Smooth muscle cell of the brain vasculature (primary cell): ENCODE results near the gene ATXN10.
"Not testable (repeated sequence)": the region's sequence is repeated elsewhere in the genome, so short reads cannot be mapped to it uniquely, and the experiment has no call there.

Experiments
- DNase-seq: peaks from one replicate; pipeline ENCODE4 v3.0.0-alpha.2; 2012; ENCODE audit warnings: low read depth, low spot score

ATXN10 gene

DNA sequence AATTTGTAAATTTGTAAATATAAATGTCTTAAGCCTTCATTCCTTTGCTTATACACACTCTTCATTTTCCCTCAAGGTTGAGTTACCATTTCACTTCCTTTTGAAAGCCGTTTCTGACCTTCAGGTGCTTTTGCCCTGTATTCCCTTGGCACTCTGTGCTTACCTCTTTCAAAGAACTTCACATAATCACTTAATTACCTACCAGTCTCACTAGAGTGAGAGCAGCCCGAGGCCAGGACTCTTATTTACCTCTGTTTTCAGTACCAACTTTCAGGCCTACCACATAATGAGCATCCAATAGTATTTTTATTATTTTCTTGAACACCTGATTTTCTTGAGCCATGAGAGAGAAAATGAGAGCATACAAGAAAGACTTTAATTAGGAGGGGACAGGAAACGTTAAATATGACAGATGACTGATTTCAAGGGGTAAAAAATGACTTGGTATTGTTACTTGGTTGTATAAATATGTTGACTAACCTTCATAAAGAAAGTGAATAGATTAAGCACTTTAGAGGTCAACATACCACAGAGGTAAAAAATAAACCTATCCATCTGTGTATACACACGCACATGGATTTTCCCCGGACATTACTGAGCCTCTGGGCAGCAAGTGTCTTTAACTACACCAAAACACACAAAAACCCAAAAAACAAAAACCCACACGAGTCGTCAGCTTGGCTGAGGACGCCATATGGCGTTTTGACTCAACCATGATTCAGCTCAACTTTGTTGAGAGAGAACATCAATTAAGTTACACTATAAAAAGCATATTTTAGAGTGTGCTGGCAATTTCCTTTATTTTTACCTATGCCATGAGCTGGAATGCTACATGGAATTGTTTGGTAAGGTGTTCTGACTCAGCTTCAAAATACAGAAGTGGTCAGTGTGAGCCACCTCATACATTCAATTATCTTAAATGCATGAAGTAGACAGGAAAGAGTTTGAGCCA is 7.6 kb downstream of the ATXN10 start:
- DNase-seq, result no peak

DNA sequence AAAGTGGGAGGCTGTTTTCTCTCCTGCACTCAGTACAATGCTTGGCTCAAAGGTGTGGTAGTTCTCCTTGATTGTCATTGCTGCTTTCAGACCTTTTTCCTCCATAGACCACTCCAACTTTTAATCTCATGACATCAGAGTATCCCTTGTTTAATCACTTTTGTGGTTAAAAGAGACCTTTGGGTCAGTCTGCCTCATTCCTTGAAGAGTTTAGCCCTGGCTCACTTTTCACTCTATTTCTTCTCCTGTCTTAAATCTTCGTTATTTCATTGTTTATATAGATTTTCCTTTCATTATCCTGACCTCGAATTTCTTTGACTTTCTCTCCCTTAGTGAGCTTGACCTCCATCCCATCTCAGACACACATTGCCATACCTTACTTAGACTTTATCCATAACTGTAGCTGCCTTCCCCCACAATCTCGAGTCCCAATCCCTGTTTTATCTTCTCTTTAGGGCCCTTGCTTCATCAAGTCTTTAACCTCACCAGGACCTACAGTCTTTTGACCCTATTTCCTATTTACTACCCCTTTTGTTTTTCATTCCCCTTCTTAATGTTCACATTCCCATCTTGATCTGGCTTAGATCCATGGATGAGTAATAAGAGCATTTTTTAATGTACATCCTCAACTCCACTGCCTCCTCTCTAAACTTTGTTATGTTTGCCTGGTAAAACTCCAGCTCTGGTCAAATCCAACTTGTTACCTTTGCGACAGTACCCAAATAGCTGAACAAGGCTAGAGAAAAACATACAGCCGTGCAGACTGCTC is 9.5 kb downstream of the ATXN10 start:
- DNase-seq, result no peak

DNA sequence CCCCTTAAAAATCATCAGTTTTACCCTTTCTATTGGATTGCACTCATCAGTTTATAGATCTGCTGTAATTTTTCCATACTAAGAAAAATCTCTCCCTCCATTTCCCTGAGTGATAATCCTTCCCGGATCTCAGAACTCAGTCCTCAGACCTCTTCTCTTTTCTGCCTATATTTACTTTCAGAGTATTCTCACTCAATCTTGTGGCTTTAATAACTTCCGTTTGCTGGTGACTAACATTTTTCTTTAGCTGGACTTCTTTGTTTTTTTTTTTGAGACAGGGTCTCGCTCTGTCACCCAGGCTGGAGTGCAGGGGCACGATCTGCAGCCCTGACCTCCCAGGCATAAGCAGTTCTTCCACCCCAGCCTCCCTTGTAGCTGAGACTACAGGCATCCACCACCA is 10.4 kb downstream of the ATXN10 start:
- no peak for DNase-seq

DNA sequence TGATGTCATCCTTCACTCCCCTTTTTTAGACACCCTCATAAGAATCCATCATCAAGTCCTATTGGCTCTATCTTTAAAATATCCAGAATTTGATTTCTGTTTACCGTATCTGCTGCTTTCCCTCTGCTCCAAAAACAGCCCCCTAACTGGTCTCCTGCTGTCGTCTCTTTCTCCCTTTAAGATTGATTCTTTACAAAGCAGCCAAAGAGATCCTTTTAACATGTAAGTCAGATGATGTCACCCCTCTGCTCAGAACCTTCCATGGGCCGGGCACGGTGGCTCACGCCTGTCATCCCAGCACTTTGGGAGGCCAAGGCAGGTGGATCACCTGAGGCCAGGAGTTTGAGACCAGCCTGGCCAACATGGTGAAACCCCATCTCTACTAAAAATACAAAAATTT is 11.1 kb downstream of the ATXN10 start:
- DNase-seq, result not testable (repeated sequence)

DNA sequence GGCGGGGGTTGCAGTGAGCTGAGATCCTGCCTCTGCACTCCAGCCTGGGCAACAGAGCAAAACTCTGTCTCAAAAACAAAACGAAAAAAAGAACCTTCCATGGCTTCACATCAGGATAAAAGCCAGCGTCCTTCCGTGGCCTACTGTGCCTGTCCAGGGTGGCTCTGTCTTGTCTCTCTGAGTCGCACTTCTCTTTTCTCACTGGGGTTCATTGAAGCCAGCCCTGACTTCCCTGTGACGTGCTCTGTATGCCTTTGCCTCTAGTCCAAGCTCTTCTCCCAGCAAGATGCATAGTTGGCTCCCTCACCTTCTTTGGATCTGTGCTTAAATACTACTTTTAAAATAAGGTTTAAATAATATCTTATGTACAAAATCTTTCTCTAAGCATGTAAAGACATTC is 11.6 kb downstream of the ATXN10 start:
- no peak for DNase-seq

DNA sequence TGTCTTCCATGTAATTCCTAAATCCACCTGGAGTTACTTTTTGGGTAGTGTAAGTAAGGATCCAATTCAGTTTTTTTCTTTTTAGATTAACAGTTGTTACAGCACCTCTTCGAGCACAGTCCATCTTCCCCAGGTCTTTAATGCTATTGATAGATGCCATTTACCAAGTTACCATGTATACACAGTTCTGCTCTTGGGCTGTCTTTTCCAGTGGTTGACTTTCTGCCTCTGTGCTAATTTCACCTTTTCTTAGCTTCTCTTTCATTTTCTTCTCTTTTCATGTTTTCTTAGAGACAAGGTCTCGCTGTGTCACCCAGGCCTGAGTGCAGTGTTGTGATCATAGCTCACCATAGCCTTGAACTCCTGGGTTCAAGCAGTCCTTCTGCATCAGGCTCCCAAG is 12.0 kb downstream of the ATXN10 start:
- no peak for DNase-seq

DNA sequence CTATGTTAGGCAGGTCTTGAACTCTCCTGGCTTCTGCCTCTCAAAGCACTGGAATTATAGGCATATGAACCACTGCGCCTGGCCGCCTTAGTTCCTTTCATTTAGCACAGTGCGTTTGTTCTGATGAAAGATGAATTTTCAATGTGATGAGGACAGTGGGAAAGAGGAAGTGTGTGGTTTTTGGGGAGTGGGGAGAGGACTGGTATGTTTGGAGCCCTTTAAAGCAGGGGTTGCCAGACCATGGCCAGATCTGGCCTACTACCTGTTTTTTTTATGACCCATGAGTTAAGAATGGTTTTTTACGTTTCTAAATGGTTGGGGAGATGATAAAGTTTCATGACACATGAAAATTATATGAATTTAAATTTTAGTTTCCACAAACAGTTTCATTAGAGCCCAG is 12.5 kb downstream of the ATXN10 start:
- DNase-seq, result no peak

DNA sequence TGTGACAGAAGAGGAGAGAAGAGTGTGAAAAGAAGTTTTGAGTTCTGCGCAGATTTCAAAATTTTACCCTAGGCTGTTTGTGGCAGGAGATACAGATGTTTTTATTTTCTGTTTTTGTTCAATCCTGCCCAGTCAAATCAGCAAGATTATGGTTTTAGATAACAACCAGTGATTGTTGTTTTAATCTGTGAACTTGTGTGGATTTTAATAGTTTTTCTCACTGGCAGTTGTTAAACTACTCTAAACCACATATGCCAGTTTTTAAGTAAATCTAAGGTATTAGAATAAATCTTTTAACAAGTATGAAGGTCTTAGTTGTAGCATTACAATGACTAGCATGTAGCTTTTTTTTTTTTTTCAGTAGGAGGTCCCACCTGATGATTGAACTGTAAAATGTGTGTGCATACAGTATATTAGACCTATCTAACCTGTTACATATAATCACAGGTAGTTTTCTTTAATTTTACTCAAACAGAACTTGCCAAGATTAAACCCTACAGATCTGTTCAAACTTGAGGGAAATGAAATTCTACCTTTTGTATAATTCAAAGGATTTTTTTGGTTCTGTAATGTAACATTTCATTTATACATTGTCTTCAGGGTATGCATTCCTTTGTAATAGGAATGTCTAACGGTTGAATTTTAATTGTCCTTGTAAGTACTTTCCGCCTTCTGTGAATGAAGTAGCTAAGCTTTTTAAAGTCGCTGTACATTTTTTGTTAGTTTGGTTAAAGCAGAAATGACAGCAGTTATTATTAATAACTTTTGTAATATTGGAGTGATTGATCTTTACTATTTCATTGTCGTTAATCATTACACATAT is 13.3 kb downstream of the ATXN10 start:
- DNase-seq, result no peak

DNA sequence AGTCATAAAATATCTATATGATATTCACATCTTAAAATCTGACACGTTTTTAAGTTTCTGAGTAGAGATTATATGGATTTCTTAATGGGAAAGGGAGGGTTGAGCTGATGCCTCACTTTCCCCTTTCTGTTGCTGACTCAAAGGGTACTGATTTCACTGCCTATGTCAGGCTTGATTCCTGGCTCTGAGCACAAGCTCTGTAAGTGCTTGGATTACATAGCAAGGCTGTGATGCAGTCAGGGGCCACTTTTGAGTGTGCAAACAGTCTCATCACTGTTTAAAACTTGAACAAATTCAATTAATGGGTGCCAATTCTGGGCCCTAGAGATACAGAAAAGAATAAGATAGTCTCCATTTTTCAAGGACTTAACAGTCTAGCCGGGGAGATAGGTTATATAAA is 14.4 kb downstream of the ATXN10 start:
- DNase-seq, result no peak

DNA sequence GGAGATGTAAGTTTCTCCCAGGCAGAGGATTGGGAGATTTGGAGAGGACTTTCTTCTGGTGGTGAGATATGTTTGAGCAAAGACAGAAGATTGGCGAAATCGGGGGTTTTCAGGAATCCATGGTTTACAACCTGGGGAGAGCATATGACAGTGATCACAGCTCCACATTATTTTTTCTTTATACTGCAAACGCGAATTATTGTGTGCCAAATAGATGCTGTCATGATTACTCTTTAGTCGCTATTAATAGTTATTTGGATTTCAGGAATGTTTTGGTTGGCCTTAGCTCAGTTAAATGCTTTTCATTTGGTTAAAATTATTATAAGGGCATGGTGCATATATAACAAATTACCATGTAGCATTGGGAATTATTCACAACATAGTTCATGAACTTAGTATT is 15.2 kb downstream of the ATXN10 start:
- DNase-seq, result no peak

DNA sequence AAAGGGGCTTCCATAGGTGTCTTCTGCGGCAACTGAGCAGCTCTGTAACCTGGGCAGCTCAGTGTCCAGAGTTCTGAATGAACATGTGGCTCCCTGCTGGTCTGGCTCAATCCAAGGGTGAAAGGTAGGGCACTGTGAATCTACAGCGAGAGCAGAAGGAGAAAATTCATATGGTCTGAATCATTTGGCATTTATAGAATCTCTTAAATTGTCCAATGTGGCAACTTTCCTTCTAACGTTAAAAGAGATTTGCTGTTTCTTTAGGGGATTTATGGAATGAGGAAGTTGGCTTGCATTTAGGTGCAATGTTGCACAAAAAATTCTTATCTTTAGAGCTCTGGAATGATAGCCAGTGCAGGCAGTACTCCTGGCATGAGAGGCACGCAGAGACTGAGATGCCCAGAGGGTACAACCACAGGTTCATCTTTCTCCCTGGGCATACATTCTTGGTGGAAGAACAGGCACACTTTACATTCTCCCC is 17.0 kb downstream of the ATXN10 start:
- no peak for DNase-seq

DNA sequence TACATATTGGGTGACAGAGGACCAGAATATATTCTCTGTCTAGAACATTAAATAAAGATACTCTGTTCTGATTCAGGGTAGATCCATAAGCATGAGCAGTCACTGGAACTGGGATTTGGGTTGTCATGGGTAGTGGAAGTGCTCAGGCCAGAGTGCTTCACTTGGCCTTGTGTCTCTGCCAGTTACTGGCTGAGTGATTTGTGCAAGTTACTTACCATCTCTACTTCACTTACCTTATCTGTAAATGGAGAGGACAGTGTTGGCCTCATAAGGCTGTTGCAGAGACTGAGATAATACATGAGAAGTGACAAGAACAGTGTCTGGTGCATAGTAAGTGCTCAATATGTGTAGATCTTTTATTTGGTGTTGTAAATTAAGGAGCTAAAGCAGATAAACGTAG is 17.6 kb downstream of the ATXN10 start:
- no peak for DNase-seq

DNA sequence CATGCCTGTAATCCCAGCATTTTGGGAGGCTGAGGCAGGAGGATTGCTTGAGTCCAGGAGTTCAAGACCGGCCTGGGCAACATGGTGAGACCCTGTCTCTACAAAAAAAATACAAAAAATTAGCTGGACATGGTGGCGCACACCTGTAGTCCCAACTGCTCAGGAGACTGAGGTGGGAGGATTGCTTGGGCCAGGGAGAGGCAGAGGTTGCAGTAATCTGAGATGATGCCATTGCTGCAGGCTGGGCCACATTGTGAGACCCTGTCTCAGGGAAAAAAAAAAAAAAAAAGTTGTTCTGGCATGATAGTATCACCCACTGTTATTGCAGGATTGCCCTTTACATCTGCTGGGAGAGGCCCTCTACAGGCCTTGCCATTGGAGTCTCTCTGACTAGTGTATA is 18.4 kb downstream of the ATXN10 start:
- no peak for DNase-seq

DNA sequence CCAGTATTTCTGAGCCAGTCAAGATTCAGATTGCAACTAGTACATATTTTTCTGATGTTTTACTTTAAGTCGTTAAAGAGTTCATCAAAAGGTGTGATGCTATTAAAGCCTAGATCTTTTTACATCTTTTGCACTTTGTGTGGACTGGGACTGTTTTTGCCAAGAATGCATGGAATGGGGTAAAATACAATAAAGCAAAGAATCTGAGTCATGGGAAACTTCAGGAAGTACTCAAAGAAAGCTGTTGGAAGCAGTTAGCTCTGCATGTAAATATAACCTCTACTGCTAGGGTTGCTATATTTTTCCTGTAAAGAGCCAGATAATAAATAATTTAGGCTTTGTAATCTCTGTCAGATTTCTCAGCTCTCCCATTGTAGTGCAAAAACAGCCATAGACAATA is 20.9 kb downstream of the ATXN10 start:
- no peak for DNase-seq

DNA sequence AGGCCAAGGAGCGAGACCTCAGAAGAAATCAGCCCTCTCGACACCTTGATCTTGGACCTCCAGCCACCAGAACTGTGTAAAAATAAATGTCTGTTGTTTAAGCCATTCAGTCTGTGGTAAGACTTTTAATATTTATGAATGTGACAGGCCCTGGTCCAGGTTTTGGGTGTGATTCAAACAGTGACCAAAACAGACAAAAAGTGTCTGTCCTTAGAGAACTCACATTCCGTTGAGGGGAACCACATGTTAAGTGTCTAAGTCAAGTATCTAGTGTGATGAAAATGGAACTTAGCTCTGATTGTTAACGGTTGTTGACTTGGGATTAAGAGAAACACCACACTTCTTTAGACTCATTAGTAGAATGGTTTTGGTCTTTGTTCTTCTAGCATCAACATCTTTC is 22.2 kb downstream of the ATXN10 start:
- no peak for DNase-seq

DNA sequence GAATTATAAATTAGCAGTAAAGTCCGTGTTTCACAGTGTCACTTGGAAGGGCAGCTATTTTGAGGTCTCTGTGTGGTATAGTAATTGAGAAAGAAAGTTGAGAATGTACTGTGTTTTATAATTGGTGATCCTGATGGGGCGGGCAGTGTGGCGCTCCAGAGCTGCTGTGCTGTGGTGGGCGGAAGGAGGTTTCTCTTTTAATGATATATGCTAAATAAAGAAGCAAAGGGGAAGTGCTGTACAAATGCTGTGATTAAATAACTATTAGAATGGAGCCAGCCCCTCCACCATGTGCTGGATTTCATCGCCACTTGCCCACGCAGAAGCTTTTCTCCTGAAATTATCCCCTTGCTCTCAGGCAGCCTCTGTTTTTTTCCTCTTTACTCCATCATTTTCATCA is 24.6 kb downstream of the ATXN10 start:
- DNase-seq, result no peak

DNA sequence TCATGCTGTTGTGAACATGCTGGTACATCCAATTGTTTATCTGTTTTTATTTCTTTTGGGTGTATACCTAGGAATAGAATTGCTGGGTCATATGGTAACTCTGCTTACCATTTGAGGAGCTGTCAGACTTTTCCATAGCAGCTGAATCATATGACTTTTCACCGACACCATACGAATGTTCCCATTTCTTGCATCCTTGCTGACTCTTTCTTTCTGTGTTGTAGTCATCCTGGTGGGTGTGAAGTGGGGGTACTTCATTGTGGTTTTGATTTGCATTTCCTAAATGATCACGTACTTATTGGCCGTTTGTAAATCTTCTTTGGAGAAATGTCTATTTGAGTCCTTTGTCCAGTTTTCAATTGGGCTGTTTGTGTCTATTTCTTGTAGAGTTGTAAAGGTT is 26.5 kb downstream of the ATXN10 start:
- no peak for DNase-seq

DNA sequence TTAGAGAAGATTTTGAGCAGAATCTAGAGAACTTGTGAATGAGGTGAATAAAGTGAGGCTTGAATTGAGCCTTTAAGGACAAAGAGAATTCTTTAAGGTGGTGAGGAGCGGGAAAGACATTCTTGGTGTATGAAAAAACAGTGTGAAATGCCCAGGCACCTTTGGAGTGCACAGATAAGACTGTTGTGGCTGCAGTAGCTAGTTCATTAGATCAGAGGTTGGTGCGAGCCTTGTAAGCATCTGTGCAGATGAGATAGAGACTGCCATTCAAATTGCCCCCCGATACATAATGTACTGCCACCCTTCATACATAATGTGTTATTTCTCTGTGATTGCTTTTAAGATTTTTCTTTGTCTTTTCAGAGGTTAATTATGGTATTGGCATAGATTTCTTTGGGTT is 31.3 kb downstream of the ATXN10 start:
- no peak for DNase-seq

DNA sequence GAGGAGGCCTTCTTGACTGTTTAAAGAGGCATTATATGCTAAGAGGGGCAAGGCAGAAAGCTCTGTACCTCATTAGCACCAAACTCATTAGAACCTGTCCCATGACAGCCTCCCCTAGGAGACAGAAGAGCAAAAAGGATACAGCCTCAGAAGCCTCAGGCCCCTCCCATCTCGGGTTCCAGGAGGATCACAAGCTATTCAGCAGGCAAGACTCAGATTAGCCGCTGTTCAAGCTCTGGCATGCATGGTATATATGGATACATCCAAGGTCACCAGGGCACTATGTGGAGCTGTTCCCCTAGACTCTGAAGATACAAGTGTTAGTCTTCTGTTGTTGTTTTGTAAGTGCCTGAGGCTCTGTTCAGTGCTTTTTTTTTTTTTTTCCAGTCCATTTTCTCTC is 32.1 kb downstream of the ATXN10 start:
- DNase-seq, result no peak

DNA sequence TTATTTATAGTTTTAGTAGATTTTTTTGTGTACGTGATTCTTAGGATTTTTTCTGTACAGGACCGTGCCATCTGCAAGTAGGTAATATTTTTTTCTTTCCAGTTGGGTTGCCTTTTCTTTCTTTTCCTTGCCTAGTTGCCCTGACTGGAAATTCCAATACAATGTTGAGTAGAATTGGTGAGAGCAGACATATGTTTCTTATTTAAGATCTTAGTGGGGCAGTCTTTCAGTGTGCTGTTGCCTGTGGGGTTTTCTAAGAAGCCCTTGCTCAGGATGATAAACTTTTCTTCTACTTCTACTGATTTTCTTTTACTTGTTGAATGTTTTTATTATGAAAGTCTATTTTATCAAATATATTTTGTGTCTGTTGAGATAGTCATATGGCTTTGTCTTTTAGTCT is 33.0 kb downstream of the ATXN10 start:
- no peak for DNase-seq

DNA sequence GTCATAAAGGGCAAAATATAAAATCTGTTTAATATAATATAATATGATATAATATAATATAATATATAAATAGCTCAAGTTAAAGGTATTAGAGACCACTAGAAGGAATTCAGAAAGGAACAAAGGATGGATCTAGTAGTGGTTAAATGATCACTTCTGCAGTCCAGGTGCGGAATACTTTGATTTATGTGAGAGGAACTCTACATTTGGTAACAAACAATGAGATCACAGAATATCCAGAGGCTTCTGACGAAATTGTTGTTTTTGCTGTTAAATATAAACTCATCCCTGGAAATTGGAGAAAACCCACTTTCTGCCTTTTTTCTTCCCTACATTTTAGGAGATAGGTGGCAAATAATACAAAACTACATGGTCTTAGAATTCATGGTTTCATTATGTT is 36.0 kb downstream of the ATXN10 start:
- no peak for DNase-seq

DNA sequence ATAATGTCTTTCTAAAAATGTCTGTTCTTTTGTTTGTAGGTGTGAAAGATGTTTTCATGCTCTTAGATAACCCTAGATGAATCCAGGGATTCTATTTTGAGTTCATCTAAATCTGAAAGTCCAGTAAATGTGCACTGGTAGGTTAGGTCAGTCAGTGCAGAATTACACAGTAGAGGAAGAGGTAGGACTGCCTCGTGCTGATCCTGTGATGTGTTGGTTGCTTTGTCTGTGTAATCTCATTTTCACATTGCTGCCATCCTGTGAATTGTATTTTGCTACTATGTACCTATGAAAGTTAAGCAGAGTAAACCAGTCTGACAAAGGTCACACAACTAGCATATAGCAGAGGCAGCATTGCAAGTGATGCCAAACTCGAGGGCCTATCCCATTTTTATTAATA is 36.5 kb downstream of the ATXN10 start:
- no peak for DNase-seq
